LoVo (cell line): Measurements from ENCODE around the gene RRAD.
A peak's percentile ranks its signal among the peaks of the same experiment; 100 is the strongest.
"Not testable (repeated sequence)": the region's sequence is repeated elsewhere in the genome, so short reads cannot be mapped to it uniquely, and the experiment has no call there.

Experiments
- DNase-seq: peaks from one replicate; pipeline ENCODE4 v3.0.0-alpha.2; 2016; ENCODE audit warnings: low spot score

RRAD gene

GRCh38 chr16:66900721-66901441, 24.5 kb downstream of the RRAD start:
- no peak for DNase-seq

- DNase-seq, result peak; percentile 18
Observed at GRCh38 chr16:66899945-66900710, 25.2 kb downstream of the RRAD start.

GRCh38 chr16:66899310-66899944, 25.9 kb downstream of the RRAD start:
- DNase-seq, result no peak

GRCh38 chr16:66898933-66899309, 26.4 kb downstream of the RRAD start:
- DNase-seq, result no peak

GRCh38 chr16:66898207-66898606, 27.1 kb downstream of the RRAD start:
- no peak for DNase-seq

- DNase-seq, result not testable (repeated sequence)
Observed at GRCh38 chr16:66896682-66897081, 28.7 kb downstream of the RRAD start.

GRCh38 chr16:66895999-66896398, 29.3 kb downstream of the RRAD start:
- no peak for DNase-seq

- DNase-seq, result no peak
Observed at GRCh38 chr16:66895689-66895979, 29.7 kb downstream of the RRAD start.

- peak; percentile 48 for DNase-seq
Observed at GRCh38 chr16:66894948-66895688, 30.2 kb downstream of the RRAD start.

- no peak for DNase-seq
Observed at GRCh38 chr16:66894055-66894454, 31.3 kb downstream of the RRAD start.

- DNase-seq, result no peak
Observed at GRCh38 chr16:66891797-66892196, 33.5 kb downstream of the RRAD start.

GRCh38 chr16:66891360-66891759, 34.0 kb downstream of the RRAD start:
- DNase-seq, result no peak

GRCh38 chr16:66890799-66891198, 34.5 kb downstream of the RRAD start:
- DNase-seq, result no peak

- no peak for DNase-seq
Observed at GRCh38 chr16:66889622-66890021, 35.7 kb downstream of the RRAD start.

- no peak for DNase-seq
Observed at GRCh38 chr16:66888647-66889615, 36.4 kb downstream of the RRAD start.

- no peak for DNase-seq
Observed at GRCh38 chr16:66886914-66887313, 38.4 kb downstream of the RRAD start.

GRCh38 chr16:66886321-66886720, 39.0 kb downstream of the RRAD start:
- DNase-seq, result no peak

GRCh38 chr16:66885491-66885890, 39.8 kb downstream of the RRAD start:
- DNase-seq, result no peak

GRCh38 chr16:66882702-66883101, 42.6 kb downstream of the RRAD start:
- DNase-seq, result no peak

- DNase-seq, result no peak
Observed at GRCh38 chr16:66881964-66882508, 43.3 kb downstream of the RRAD start.

GRCh38 chr16:66881560-66881959, 43.8 kb downstream of the RRAD start:
- no peak for DNase-seq
